Measurements from ENCODE around the gene TMEM98. TPM values are rescaled to one million over a fixed set of nuclear protein-coding genes. Genes with fewer than 3 reads are reported as not detected.
"Not testable (repeated sequence)": the region's sequence is repeated elsewhere in the genome, so short reads cannot be mapped to it uniquely, and the experiment has no call there.

Gene TMEM98
- total and polyA plus RNA-seq, 7 donors, result 23.8 to 88.1 (median 59.5) TPM

DNA sequence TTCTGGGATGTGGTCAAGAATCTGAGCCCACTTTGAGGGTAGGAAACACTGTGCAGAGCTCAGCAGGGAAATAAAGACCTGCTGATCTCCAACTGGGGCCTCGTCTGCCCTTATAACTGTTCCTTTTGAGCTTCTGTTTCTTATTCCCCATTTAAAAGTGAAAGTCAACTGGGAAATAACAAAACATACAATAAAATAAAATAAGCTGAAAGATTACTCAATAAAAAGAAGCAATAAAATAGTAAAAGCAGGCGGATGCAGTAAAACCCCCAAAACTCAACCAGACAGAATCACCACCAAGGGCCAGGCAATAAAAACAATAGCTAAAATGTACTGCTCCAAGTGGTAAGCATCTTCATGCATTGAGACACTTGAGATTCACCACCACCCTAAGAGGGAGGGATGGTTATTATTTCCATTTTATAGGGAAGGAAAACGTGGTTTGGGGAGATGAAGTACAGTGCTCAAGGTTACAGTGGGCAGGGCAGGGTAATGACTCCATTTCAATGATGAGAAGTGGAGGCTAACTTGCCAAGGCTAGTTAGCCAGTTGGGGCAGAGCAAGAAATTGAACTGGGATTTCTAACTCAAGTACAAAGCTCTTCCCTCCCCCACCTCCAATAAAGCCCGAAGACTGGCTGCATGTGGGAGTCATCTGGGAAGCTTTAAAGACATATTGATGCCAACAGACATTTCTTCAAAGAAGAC, 57.2 kb downstream of the TMEM98 start:
- DNase-seq, result no peak
- intact Hi-C loops (cut with DNase I), result no loop called here
- Histone ChIP-seq H3K27me3 (no peaks in the 10 kb centered on the region), H3K9me3 (peaks cover 0 to 2% (median 0%) of the 10 kb centered on the region in 4 donors), H3K36me3 (no peaks in the 10 kb centered on the region), H3K27ac (no peak overlapping the region), H3K4me3 (no peak overlapping the region), H3K4me1 (no peaks in the 10 kb centered on the region)
- 10 to 51% methylated on average over 4 of the region's 4 CpGs for WGBS, 2 donors
- TF ChIP-seq CTCF (IDR thresholded peaks at IDR 0.05) (no peak), EP300 (IDR thresholded peaks at IDR 0.05) (no peak), POLR2AphosphoS5 (IDR thresholded peaks at IDR 0.05) (no peak), POLR2A (IDR thresholded peaks at IDR 0.05) (no peak)

GRCh38 chr17:32987453-32987805, 59.5 kb downstream of the TMEM98 start:
- 49 to 77% methylated on average over 1 of the region's 1 CpG for WGBS, 2 donors
- H3K27me3 ChIP-seq; DNase-seq; H3K27ac ChIP-seq; H3K4me3 ChIP-seq; H3K4me1 ChIP-seq; H3K9me3 ChIP-seq; H3K36me3 ChIP-seq; intact Hi-C loops (cut with DNase I): not testable (repeated sequence)

DNA sequence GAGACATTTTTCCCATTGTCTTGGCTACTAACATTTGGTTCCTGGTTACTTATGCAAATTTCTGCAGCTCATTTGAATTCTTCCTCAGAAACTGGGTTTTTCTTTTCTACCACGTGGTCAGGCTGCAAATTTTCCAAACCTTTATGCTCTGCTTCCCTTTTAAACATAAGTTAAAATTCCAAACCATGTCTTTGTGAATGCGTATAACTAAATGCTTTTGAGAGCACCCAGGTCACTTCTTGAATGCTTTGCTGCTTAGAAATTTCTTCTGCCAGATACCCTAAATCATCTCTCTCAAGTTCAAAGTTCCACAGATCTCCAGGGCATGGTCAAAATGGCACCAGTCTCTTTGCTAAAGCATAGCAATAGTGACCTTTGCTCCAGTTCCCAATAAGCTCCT, 59.9 kb downstream of the TMEM98 start:
- H3K27me3 ChIP-seq; H3K27ac ChIP-seq; H3K36me3 ChIP-seq; H3K4me3 ChIP-seq; intact Hi-C loops (cut with DNase I); H3K9me3 ChIP-seq; H3K4me1 ChIP-seq; DNase-seq: not testable (repeated sequence)
- WGBS, 2 donors, result 65 to 81% methylated on average over 2 of the region's 2 CpGs

DNA sequence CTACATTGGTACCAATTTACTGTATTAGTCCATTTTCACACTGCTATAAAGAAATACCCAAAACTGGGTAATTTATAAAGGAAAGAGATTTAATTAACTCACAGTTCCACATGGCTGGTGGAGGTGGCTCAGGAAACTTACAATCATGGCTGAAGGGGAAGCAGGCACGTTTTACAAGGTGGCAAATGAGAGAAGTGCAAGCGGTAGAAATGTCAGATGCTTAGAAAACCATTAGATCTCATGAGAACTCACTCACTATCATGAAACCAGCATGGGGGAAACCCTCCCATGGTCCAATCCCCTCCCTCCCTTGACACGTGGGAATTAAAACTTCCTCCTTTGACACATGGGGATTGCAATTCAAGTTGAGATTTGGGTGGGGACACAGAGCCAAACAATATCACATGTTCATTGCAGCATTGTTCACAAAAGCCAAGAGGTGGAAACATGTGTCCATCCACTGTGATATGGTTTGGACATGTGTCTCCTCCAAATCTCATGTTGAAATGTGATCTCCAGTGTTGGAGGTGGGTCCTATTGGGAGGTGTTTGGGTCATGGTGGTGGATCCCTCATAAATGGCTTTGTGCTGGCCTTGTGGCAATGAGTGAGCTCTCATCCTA, 60.6 kb downstream of the TMEM98 start:
- Histone ChIP-seq H3K4me1 (no peaks in the 10 kb centered on the region), H3K27me3 (no peaks in the 10 kb centered on the region), H3K27ac (no peak overlapping the region), H3K4me3 (no peak overlapping the region), H3K9me3 (no peaks in the 10 kb centered on the region), H3K36me3 (no peaks in the 10 kb centered on the region)
- intact Hi-C loops (cut with DNase I), result no loop called here
- 74 to 82% methylated on average over 3 of the region's 3 CpGs for WGBS, 2 donors
- TF ChIP-seq EP300 (IDR thresholded peaks at IDR 0.05) (no peak), CTCF (IDR thresholded peaks at IDR 0.05) (no peak), POLR2AphosphoS5 (IDR thresholded peaks at IDR 0.05) (no peak)
- DNase-seq, result no peak

GRCh38 chr17:32992321-32993033, 64.5 kb downstream of the TMEM98 start:
- 61 to 73% methylated on average over 13 of the region's 13 CpGs for WGBS, 2 donors
- no peaks in the 10 kb centered on the region for H3K36me3 ChIP-seq
- no peak for TF ChIP-seq POLR2AphosphoS5 (IDR thresholded peaks at IDR 0.05)
- TF ChIP-seq POLR2A (IDR thresholded peaks at IDR 0.05), result no peak
- no peak for TF ChIP-seq CTCF (IDR thresholded peaks at IDR 0.05)
- no peak for TF ChIP-seq EP300 (IDR thresholded peaks at IDR 0.05)
- intact Hi-C loops (cut with DNase I), result no loop called here
- no peak overlapping the region for H3K4me3 ChIP-seq
- H3K9me3 ChIP-seq, result no peaks in the 10 kb centered on the region
- no peaks in the 10 kb centered on the region for H3K4me1 ChIP-seq
- no peak overlapping the region for H3K27ac ChIP-seq
- no peak for DNase-seq
- peaks cover 0 to 2% (median 0%) of the 10 kb centered on the region in 3 donors for H3K27me3 ChIP-seq

All from sigmoid colon (tissue), 7 donors.